Mesodermal cell (in vitro differentiated cells): ENCODE measurements around the gene PXK.

Experiments
- H3K27ac ChIP-seq: 2 replicates; pipeline ENCODE4 v1.7.0; 2013; ENCODE audit warnings: mild to moderate bottlenecking, low read depth, low read length, moderate library complexity; ENCODE audit not compliant: severe bottlenecking
- H3K36me3 ChIP-seq: 2 replicates; pipeline ENCODE4 v1.7.1; 2013; ENCODE audit warnings: mild to moderate bottlenecking, low read length, moderate library complexity; ENCODE audit not compliant: control insufficient read depth, insufficient read depth
- H3K4me1 ChIP-seq: one replicate; pipeline ENCODE4 v1.7.1; 2013; ENCODE audit warnings: mild to moderate bottlenecking, low read length; ENCODE audit not compliant: insufficient read depth, control insufficient read depth, poor library complexity, severe bottlenecking
- H3K4me3 ChIP-seq: 2 replicates; pipeline ENCODE4 v1.7.0; 2013; ENCODE audit warnings: low read length, control low read depth, mild to moderate bottlenecking; ENCODE audit not compliant: insufficient read depth, poor library complexity, severe bottlenecking; ENCODE audit errors: extremely low read depth
- H3K9me3 ChIP-seq: 2 replicates; pipeline ENCODE4 v1.7.1; 2013; ENCODE audit warnings: mild to moderate bottlenecking, low read length, moderate library complexity; ENCODE audit not compliant: control insufficient read depth
- WGBS, 2 experiments: methylation state at CpG; one replicate each; pipeline ENCODE4 v1.1.5; 2013; ENCODE audit warnings: missing lambda C conversion rate in 2 of 2; ENCODE audit not compliant: insufficient coverage in 2 of 2; 5-methylcytosine and 5-hydroxymethylcytosine counted together

PXK gene

GRCh38 chr3:58296843-58297242, 35.8 kb upstream of the PXK start:
- Histone ChIP-seq H3K9me3 (no peaks in the 10 kb centered on the region), H3K4me1 (no peaks in the 10 kb centered on the region), H3K4me3 (no peak overlapping the region), H3K36me3 (no peaks in the 10 kb centered on the region), H3K27ac (no peak overlapping the region)
- WGBS, 2 experiments: 91 to 98% methylated on average over 5 of the region's 6 CpGs

DNA sequence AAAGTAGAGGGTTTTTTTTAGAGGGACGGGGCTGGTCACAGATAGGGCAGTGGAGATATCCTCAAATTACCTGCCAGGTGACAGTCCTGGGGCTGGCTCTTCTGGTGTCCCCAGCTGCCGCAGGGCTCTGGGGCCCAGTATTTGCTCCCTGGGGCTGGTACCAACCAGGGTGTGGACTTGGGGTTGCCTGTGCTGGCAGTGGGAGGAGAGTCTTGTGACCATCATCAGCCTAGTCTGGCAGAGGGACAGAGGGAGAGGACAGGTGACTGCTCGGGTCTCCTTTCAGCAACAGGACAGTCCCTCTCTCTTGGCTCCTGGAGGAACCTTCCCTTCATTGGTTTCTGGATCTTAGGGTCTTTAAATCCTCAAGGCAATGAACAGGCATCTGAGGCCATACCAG, 34.5 kb upstream of the PXK start:
- WGBS, 2 experiments: 100% methylated on average over 1 of the region's 3 CpGs
- H3K36me3 ChIP-seq: no peaks in the 10 kb centered on the region
- H3K4me3 ChIP-seq: no peak overlapping the region

GRCh38 chr3:58299075-58299474, 33.6 kb upstream of the PXK start:
- WGBS, 2 experiments: no CpG with 5 or more reads among the region's 2 CpGs
- no peaks in the 10 kb centered on the region for H3K36me3 ChIP-seq
- no peak overlapping the region for H3K4me3 ChIP-seq
- no peaks in the 10 kb centered on the region for H3K9me3 ChIP-seq
- H3K27ac ChIP-seq: no peak overlapping the region
- H3K4me1 ChIP-seq: no peaks in the 10 kb centered on the region

More for the DNA sequence above, 34.5 kb upstream of the PXK start:
- no peaks in the 10 kb centered on the region for H3K4me1 ChIP-seq
- no peak overlapping the region for H3K27ac ChIP-seq
- H3K9me3 ChIP-seq: no peaks in the 10 kb centered on the region

- WGBS, 2 experiments: 15 to 24% methylated on average over 6 of the region's 8 CpGs
- H3K4me1 ChIP-seq: no peaks in the 10 kb centered on the region
Measured at GRCh38 chr3:58299839-58300516, 32.7 kb upstream of the PXK start.

GRCh38 chr3:58305882-58306711, 26.6 kb upstream of the PXK start, which contains the start of the genes HTD2 and RPP14:
Gene HTD2 (plus strand): TSS chr3:58306520. CDS start chr3:58317614, 11,094 bp downstream.
Gene RPP14 (plus strand): TSS chr3:58306245. CDS start chr3:58310330, 4,085 bp downstream.
- peak within 1 kb of the TSS; percentile 99 for H3K27ac ChIP-seq

More at GRCh38 chr3:58299839-58300516, 32.7 kb upstream of the PXK start:
- no peaks in the 10 kb centered on the region for H3K9me3 ChIP-seq
- no peak overlapping the region for H3K27ac ChIP-seq
- H3K4me3 ChIP-seq: no peak overlapping the region
- H3K36me3 ChIP-seq: no peaks in the 10 kb centered on the region

GRCh38 chr3:58307639-58308215, 25.0 kb upstream of the PXK start:
- peaks cover 48% of the 10 kb centered on the region for H3K36me3 ChIP-seq
- H3K9me3 ChIP-seq: no peaks in the 10 kb centered on the region
- peak overlapping the region; percentile 76 for H3K4me3 ChIP-seq
- H3K27ac ChIP-seq: no peak overlapping the region
- 73 to 74% methylated on average over 5 to 8 of the region's 10 CpGs for WGBS, 2 experiments
- H3K4me1 ChIP-seq: no peaks in the 10 kb centered on the region

More at GRCh38 chr3:58305882-58306711, 26.6 kb upstream of the PXK start, which contains the start of the genes HTD2 and RPP14:
- H3K9me3 ChIP-seq: no peaks in the 10 kb centered on the region
- H3K4me1 ChIP-seq: no peaks in the 10 kb centered on the region
- H3K36me3 ChIP-seq: peaks cover 33% of the 10 kb centered on the region
- 5 to 8% methylated on average over 67 to 68 of the region's 71 CpGs for WGBS, 2 experiments
- peak within 1 kb of the TSS; percentile 76 for H3K4me3 ChIP-seq

- H3K27ac ChIP-seq: no peak overlapping the region
- WGBS, 2 experiments: 100% methylated on average over 1 of the region's 1 CpG
- no peak overlapping the region for H3K4me3 ChIP-seq
Measured at GRCh38 chr3:58308728-58309127, 24.0 kb upstream of the PXK start.

DNA sequence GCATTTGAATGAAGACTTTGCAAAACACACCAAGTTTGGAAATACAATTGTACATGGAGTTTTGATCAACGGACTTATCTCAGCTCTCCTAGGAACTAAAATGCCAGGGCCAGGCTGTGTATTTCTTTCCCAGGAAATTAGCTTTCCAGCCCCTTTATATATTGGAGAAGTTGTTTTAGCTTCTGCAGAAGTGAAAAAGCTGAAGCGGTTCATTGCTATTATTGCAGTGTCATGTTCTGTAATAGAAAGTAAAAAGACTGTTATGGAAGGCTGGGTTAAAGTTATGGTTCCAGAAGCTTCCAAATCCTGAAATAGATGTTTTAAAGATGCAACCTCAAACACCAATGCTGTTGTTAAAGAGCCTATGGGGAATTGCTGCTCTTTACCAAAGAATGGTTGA, 14.9 kb upstream of the PXK start:
- Histone ChIP-seq H3K27ac (no peak overlapping the region), H3K9me3 (no peaks in the 10 kb centered on the region), H3K4me3 (no peak overlapping the region), H3K36me3 (peaks cover 73% of the 10 kb centered on the region), H3K4me1 (no peaks in the 10 kb centered on the region)
- 86 to 88% methylated on average over 1 to 2 of the region's 2 CpGs for WGBS, 2 experiments

More at GRCh38 chr3:58308728-58309127, 24.0 kb upstream of the PXK start:
- Histone ChIP-seq H3K4me1 (no peaks in the 10 kb centered on the region), H3K9me3 (no peaks in the 10 kb centered on the region), H3K36me3 (peaks cover 58% of the 10 kb centered on the region)

DNA sequence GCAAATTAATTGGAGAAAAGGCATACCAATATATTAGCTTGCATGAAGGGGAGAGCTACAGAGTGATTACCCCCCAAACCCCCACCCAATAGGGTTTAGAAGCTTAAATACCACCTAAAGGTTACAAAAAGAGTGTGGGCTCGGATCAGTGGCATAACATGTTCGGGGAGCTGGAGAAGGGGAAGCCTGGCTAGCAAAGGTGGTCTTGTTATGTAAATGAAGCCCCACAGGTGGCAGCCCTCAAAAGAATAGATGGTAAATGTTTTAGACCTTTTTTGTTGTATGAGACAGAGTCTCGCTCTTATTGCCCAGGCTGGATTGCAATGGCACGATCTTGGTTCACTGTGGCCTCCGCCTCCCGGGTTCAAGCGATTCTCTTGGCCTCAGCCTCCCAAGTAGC, 10.9 kb upstream of the PXK start:
- H3K4me3 ChIP-seq: no peak overlapping the region
- peaks cover 35% of the 10 kb centered on the region for H3K36me3 ChIP-seq
- H3K9me3 ChIP-seq: no peaks in the 10 kb centered on the region
- no peak overlapping the region for H3K27ac ChIP-seq
- 78% methylated on average over 4 to 7 of the region's 7 CpGs for WGBS, 2 experiments
- peaks cover 6% of the 10 kb centered on the region for H3K4me1 ChIP-seq

DNA sequence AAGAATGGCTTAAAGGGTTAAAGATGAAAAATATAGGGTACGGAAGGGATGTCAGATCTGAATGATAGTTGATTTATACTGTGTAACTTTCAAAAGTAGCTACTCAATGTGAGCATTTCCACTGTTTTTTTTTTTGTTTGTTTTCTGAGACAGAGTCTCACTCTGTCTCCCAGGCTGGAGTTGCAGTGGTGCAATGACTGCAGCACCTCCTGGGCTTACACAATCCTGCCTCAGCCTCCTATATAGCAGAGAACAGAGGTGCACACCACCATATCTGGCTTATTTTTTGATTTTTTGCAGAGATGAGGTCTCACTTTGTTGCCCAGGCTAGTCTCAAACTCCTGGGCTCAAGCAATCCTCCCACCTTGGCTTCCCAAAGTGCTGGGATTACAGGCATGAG, 9.9 kb upstream of the PXK start:
- Histone ChIP-seq H3K36me3 (peaks cover 25% of the 10 kb centered on the region), H3K9me3 (no peaks in the 10 kb centered on the region), H3K27ac (no peak overlapping the region), H3K4me3 (no peak overlapping the region), H3K4me1 (peaks cover 6% of the 10 kb centered on the region)
- WGBS, 2 experiments: 92 to 100% methylated on average over 1 of the region's 1 CpG
